ENCODE data around the gene GIT1. TPM values are rescaled to one million over a fixed set of nuclear protein-coding genes. Genes with fewer than 3 reads are reported as not detected.

Gene GIT1
- total and polyA plus RNA-seq, 9 of the 15 experiments (the other 6 are each of a cell fraction or from before 2014, with no cell fraction given) = 0.35 to 35.3 (median 17.1) TPM

GRCh38 chr17:29579866-29580771 is 9.3 kb downstream of the GIT1 start (continued):
- TF ChIP-seq VEZF1 (CRISPR knock-in tag; IDR thresholded peaks at IDR 0.05) = peak; percentile 53
- TF ChIP-seq NFRKB (IDR thresholded peaks at IDR 0.05; ENCODE audit: low read depth) = no peak
- TF ChIP-seq ZKSCAN1 (IDR thresholded peaks at IDR 0.05; ENCODE audit: low read depth, low read length) = no peak
- TF ChIP-seq ATF6 (CRISPR knock-in tag; IDR thresholded peaks at IDR 0.05) = no peak
- TF ChIP-seq BRF2 (IDR thresholded peaks at IDR 0.05; ENCODE audit: borderline replicate concordance, insufficient read depth, insufficient read length) = no peak
- TF ChIP-seq MITF (IDR thresholded peaks at IDR 0.05) = no peak
- peak in 1 of 3 experiments; percentile 43 for TF ChIP-seq YY1 (IDR thresholded peaks at IDR 0.05; ENCODE audit: borderline replicate concordance in 1 of 3, control insufficient read depth in 1 of 3, extremely low read depth in 1 of 3, insufficient read depth in 3 of 3, insufficient read length in 1 of 3, insufficient replicate concordance in 2 of 3, low read depth in 1 of 3, low read length in 2 of 3)
- TF ChIP-seq RUNX1 (IDR thresholded peaks at IDR 0.05; ENCODE audit: low read depth) = no peak
- TF ChIP-seq POU5F1 (IDR thresholded peaks at IDR 0.05; ENCODE audit: borderline replicate concordance, low read depth, low read length, partially characterized antibody) = no peak
- TF ChIP-seq RCOR1 (IDR thresholded peaks at IDR 0.05; ENCODE audit: borderline replicate concordance in 1 of 2, low read depth in 2 of 2, low read length in 2 of 2) = peak in 1 of 2 experiments; percentile 42; a peak in 1 of 4 replicates
- TF ChIP-seq NEUROD1 (IDR thresholded peaks at IDR 0.05; ENCODE audit: borderline replicate concordance, low read depth, low read length, partially characterized antibody) = no peak

Data from K562 (cell line).